ENCODE data around the gene CDC123. TPM values are rescaled to one million over a fixed set of nuclear protein-coding genes. Genes with fewer than 3 reads are reported as not detected.

CDC123 gene
- 130 and 165 TPM in 2 replicates for total RNA-seq

GRCh38 chr10:12195603-12196506 lies at the start of gene CDC123, which contains the start of gene NUDT5:
Gene CDC123 (plus strand): TSS chr10:12196188. CDS start chr10:12196246, 58 bp downstream.
Gene NUDT5 (minus strand): TSS chr10:12195891. CDS start chr10:12186291, 9,600 bp downstream.

Other genes with a start within 250 kb of the CDC123 start
- 15.0 and 15.2 TPM in 2 replicates for gene UPF2, start 153.4 kb upstream of the CDC123 start, total RNA-seq
- 20.5 and 30.4 TPM in 2 replicates for gene DHTKD1, start 127.2 kb upstream of the CDC123 start, total RNA-seq
- gene SEC61A2, start 66.5 kb upstream of the CDC123 start, total RNA-seq: 6.0 and 6.6 TPM in 2 replicates
- 63.3 and 65.6 TPM in 2 replicates for gene NUDT5, start 297 bp upstream of the CDC123 start, total RNA-seq
- gene CAMK1D, start 153.4 kb downstream of the CDC123 start, total RNA-seq: 6.3 TPM in 2 replicates

Measured in smooth muscle cell of bladder (primary cell).